Activated naive CD4-positive, alpha-beta T cell (primary cell): ENCODE measurements around the gene CXorf49.
"Not testable (repeated sequence)": the region's sequence is repeated elsewhere in the genome, so short reads cannot be mapped to it uniquely, and the experiment has no call there.

Experiments
- DNase-seq, 4 experiments: peaks; one replicate each; lab custom pipeline; 2025; lab: John Stamatoyannopoulos, UW

The CXorf49 gene

GRCh38 chrX:71718185-71718584 lies at the start of gene CXorf49:
TSS of gene CXorf49 (minus strand) at chrX:71718285. CDS start at chrX:71718151, 134 bp downstream.
- not testable (repeated sequence) for DNase-seq

- DNase-seq, result not testable (repeated sequence)
Observed at GRCh38 chrX:71767134-71767533, 49.0 kb upstream of the CXorf49 start.

GRCh38 chrX:71765613-71766012 lies 47.5 kb upstream of the CXorf49 start:
- not testable (repeated sequence) for DNase-seq

- DNase-seq, result not testable (repeated sequence)
Observed at GRCh38 chrX:71764832-71765231, 46.7 kb upstream of the CXorf49 start.

GRCh38 chrX:71763049-71763448 lies 45.0 kb upstream of the CXorf49 start, which contains the start of gene CXorf49B:
TSS of gene CXorf49B (plus strand) at chrX:71763349. CDS start at chrX:71763424, 75 bp downstream.
- not testable (repeated sequence) for DNase-seq

- not testable (repeated sequence) for DNase-seq
Observed at GRCh38 chrX:71760688-71761281, 42.7 kb upstream of the CXorf49 start.

- DNase-seq, result not testable (repeated sequence)
Observed at GRCh38 chrX:71720289-71720886, 2.3 kb upstream of the CXorf49 start.

- not testable (repeated sequence) for DNase-seq
Observed at GRCh38 chrX:71719195-71719594, 1.1 kb upstream of the CXorf49 start.

- DNase-seq, result not testable (repeated sequence)
Observed at GRCh38 chrX:71716323-71716722, 1.8 kb downstream of the CXorf49 start.

GRCh38 chrX:71715551-71715950 lies 2.5 kb downstream of the CXorf49 start:
- not testable (repeated sequence) for DNase-seq

- not testable (repeated sequence) for DNase-seq
Observed at GRCh38 chrX:71714064-71714463, 4.0 kb downstream of the CXorf49 start.

GRCh38 chrX:71702853-71703252 lies 15.2 kb downstream of the CXorf49 start:
- not testable (repeated sequence) for DNase-seq

- not testable (repeated sequence) for DNase-seq
Observed at GRCh38 chrX:71699023-71699344, 19.1 kb downstream of the CXorf49 start.

- not testable (repeated sequence) for DNase-seq
Observed at GRCh38 chrX:71698299-71699022, 19.6 kb downstream of the CXorf49 start.

GRCh38 chrX:71697466-71698298 lies 20.4 kb downstream of the CXorf49 start:
- DNase-seq, result not testable (repeated sequence)

GRCh38 chrX:71696641-71697465 lies 21.2 kb downstream of the CXorf49 start:
- DNase-seq, result not testable (repeated sequence)

GRCh38 chrX:71679575-71680207 lies 38.4 kb downstream of the CXorf49 start:
- DNase-seq, result no peak

- not testable (repeated sequence) for DNase-seq
Observed at GRCh38 chrX:71677195-71677594, 40.9 kb downstream of the CXorf49 start.

- not testable (repeated sequence) for DNase-seq
Observed at GRCh38 chrX:71676068-71676795, 41.9 kb downstream of the CXorf49 start.

GRCh38 chrX:71675636-71676035 lies 42.4 kb downstream of the CXorf49 start:
- DNase-seq, result not testable (repeated sequence)
